Activated CD4-positive, alpha-beta T cell treated with anti-CD3 and anti-CD28 coated beads, Interleukin-2, amount 50 U/mL, for 16 hours (primary cell): ENCODE data around the gene UBXN7.
"Not testable (repeated sequence)": the region's sequence is repeated elsewhere in the genome, so short reads cannot be mapped to it uniquely, and the experiment has no call there.

Experiments
- DNase-seq: peaks from one replicate; pipeline ENCODE4 v3.0.0-alpha.2; 2020

Gene UBXN7

DNA sequence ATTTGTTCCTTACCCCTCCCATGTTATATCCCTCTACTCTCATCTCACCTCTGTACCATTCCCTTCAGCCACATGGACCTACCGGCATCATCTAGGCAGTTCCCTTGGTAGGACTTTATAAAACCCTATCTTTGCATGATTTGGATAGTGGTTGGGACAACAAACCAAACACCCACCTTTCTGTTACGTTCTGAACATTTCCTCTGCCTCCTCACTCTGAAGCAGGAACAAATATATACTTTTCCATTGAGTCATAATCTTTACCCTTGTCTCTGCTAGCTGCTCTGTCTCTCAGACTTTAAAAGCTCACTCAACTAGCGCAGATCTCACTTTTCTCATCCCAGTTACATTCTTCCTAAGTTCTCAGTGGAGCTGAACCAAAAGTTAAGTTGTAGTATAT, 17.8 kb downstream of the UBXN7 start:
- no peak for DNase-seq

- DNase-seq, result no peak
Measured at GRCh38 chr3:196412704-196413103, 19.5 kb downstream of the UBXN7 start.

- DNase-seq, result no peak
Measured at GRCh38 chr3:196409409-196409808, 22.8 kb downstream of the UBXN7 start.

DNA sequence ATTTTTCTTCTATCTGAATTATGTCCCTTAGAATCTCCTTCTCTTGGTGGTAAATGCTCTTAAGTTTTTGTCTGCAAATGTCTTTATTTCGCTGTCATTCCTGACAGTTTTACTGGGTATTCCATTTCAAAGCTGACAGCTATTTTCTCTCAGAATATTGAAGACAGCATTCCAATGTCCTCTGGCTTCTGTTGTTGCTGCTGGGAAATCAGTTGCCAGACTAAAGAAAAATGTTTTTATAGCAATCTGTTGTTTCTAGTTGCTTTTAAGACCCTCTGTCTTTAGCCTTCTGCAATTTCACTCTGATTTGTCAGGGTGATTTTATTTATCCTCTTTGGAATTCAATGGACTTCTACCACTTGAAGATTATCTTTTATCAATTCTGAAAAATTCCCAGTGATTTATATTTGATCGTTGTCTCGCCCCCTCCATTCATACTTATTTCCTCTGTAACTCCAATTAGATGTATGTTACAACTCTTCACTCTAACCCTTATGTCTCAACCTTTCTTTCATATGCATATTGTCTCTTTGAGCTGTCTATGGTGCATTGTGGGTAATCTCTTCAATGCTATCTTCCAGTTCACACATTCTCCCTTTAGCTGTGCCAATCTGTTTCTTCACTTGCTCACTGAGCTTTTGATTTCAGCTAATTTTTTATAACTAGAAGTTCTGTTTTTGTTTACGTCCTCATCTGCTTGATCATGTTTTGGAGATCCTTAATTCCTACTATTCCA, 23.5 kb downstream of the UBXN7 start:
- DNase-seq, result no peak

DNA sequence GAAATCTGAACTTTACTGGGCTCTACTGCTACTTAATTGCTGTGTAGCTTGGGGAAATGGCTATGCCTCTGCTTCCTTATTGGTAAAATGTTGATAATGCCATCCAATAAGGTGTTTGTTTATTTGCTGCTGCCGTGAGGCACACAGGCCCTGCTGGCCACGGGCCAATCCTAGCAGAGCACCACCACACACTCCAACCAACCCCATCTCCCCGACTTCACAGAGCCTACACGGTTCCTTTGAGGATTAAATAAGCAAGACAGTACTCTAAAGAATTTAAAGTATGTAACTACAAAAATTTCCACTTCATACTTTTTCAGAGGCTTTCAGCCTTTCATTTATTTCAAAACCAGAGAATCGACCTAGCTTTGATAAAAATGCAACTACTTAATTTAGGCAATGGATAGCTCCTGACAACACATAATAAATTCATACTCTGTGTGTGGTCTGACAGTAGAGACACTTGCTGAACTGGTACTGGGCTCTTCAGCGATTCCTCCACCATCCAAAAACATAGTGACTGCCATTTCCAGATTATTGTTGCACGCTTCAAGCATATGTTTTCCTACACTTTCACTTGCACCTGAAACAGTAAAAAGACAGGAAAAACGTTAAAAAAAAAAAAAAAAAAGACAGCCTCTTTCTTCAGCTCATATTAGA, 25.3 kb downstream of the UBXN7 start:
- DNase-seq, result no peak

DNA sequence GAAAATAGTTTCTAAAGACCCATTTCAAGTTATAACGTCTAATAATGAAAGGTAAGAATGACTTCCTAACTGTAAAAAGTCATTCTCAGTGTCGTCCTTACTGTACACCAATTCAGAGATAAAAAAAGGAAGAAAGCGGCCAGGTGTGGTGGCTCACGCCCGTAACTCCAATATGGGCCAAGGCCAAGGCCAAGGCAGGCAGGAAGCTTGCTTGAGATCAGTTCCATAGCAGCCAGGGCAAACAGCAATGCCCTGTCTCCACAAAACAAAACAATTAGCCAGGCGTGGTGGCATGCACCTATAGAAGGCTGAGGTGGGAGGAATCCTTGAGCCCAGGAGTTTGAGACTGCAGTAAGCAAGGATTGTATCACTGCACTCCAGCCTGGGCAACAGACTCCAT, 31.9 kb downstream of the UBXN7 start:
- DNase-seq, result no peak

- no peak for DNase-seq
Measured at GRCh38 chr3:196399485-196399945, 32.7 kb downstream of the UBXN7 start.

DNA sequence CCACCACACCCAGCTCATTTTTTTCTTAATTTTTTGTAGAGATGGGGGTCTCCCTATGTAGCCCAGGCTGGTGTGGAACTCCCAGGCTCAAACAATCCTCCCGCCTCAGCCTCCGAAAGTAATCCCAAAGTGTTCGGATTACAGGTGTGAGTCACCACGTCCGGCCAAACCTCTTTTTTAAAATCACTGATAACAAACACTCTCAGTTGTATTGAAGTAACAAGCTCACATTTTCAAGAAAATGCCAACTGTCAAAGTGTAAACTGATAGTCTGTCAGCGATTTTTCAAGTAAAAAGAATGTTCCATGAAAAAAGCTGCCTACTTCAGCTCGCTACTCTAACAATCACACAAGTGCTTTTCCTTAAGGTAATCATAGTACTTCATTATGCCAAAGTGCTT, 33.4 kb downstream of the UBXN7 start:
- no peak for DNase-seq

- no peak for DNase-seq
Measured at GRCh38 chr3:196397941-196398340, 34.3 kb downstream of the UBXN7 start.

DNA sequence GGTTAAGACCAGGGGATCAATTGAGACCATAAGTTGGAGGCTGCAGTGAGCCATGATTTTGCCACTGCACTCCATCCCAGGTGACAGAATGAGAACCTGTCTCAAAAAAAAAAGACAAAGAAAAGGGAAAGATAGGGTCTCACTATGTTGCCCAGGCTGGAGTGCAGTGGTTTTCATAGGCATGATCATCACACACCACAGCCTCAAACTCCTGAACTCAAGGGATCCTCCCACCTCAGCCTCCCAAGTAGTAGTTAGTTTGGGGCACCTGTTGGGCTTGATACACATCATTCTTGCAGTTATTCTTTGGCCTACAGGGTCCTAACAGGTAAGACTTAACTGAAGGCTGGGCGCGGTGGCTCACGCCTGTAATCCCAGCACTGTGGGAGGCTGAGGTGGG, 42.1 kb downstream of the UBXN7 start:
- no peak for DNase-seq

DNA sequence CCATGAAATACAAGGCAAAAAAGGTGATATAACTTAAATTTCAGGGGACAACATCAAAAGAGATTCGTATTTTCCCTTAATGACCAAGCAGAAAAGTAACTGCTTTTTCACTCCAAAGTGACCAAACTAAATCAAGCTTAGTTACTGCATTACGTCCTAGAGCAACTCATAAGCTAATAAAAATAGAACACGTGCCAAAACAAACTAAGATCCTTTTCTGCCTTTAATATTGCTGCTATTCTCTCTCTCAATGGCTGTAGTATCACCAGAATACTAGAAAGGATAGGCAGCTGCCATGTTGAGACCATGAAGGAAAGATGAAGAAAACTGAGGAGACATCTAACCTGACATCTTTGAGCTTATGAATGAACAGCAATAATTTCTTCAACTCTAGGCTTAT, 43.3 kb downstream of the UBXN7 start:
- DNase-seq, result no peak

DNA sequence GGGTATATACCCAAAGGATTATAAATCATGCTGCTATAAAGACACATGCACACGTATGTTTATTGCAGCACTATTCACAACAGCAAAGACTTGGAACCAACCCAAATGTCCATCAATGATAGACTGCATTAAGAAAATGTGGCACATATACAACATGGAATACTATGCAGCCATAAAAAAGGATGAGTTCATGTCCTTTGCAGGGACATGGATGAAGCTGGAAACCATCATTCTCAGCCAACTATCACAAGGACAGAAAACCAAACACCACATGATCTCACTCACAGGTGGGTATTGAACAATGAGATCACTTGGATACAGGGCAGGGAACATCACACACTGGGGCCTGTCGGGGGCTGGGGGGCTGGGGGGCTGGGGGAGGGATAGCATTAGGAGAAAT, 44.3 kb downstream of the UBXN7 start:
- DNase-seq, result not testable (repeated sequence)

- not testable (repeated sequence) for DNase-seq
Measured at GRCh38 chr3:196386797-196387196, 45.4 kb downstream of the UBXN7 start.

DNA sequence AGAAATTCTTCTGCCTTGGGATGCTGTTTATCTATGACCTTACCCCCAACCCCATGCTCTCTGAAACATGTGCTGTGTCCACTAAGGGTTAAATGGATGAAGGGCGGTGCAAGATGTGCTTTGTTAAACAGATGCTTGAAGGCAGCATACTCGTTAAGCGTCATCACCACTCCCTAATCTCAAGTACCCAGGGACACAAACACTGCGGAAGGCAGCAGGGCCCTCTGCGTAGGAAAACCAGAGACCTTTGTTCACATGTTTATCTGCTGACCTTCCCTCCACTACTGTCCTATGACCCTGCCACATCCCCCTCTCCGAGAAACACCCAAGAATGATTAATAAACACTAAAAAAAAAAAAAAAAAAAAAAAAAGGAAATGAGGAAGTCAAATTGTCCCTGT, 46.2 kb downstream of the UBXN7 start:
- not testable (repeated sequence) for DNase-seq

DNA sequence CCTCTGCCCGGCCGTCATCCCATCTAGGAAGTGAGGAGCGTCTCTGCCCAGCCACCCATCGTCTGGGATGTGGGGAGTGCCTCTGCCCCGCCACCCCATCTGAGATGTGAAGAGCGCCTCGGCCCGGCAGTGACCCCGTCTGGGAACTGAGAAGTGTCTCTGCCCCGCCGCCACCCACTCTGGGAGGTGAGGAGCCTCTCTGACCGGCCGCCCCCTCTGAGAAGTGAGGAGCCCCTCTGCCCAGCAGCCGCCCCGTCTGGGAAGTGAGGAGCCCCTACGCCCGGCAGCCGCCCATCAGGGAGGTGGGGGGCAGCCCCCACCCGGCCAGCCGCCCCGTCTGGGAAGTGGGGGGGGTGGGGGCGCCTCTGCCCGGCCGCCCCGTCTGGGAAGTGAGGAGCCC, 46.8 kb downstream of the UBXN7 start:
- DNase-seq, result not testable (repeated sequence)

DNA sequence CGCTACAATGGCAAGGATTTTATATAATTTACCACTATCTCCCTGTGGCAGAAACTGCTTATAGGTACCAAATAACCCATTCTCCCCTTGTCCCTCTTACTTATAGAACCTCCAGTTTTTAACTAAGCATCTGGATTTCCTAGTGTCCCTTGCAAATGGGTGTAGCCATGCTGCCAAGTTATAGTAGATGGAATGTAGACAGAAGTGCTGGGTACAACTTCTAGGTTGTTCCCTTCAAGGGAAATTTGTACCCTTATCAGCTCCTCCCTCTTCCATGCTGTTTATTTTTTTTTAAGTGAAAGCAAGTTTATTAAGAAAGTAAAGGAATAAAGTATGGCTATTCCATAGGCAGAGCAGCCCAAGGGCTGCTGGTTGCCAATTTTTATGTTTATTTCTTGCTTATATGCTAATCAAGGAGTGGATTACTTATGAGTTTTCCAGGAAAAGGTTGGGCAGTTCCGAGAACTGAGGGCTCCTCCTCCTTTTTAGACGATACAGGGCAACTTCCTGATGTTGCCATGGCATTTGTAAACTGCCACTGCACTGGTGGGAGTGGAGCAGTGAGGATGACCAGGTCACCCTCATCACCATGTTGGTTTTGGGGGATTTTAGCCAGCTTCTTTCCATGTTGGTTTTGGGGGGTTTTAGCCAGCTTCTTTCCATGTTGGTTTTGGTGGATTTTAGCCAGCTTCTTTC, 53.9 kb downstream of the UBXN7 start:
- DNase-seq, result peak; percentile 22

- DNase-seq, result no peak
Measured at GRCh38 chr3:196377321-196377720, 54.9 kb downstream of the UBXN7 start.

DNA sequence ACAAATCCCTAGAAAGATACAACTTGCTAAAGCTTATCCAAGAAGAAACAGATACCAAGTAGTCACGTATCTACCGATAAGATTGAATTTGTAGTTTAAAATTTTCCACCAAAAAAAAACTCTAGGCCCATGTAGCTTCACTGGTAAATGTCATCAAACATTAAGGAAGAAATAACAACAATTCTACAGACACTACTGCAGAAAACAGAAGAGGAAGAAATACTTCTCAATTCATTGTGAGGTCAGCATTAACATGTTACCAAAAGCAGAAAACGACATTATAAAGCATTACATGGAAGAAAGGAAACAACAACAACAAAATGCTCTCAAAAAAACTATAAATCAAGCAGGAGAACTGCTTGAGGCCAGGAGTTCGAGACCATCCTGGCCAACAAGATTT, 66.5 kb downstream of the UBXN7 start:
- no peak for DNase-seq

- no peak for DNase-seq
Measured at GRCh38 chr3:196360586-196360985, 71.6 kb downstream of the UBXN7 start.

GRCh38 chr3:196358540-196358939, 73.7 kb downstream of the UBXN7 start:
- not testable (repeated sequence) for DNase-seq

- DNase-seq, result no peak
Measured at GRCh38 chr3:196357905-196358304, 74.3 kb downstream of the UBXN7 start.

DNA sequence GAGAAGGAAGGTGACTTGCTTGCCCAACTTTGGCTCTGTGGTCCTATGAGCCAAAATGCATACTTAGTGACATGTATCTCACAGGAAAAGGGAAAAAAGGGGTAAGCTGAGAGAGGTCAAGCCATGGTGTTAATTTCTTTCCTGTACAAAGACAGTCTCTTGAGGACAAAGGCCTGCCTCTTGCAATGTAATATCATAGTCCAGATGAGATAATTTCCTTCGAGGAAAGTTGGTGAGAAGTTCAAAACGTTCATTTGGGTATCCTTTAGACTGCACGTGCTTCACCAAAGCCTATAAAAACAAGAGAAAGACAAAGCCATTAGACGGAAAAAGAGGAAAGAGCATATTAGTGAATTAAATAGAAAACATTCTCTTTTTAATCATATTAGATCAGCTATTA, 75.7 kb downstream of the UBXN7 start:
- DNase-seq, result no peak

- DNase-seq, result no peak
Measured at GRCh38 chr3:196355668-196356067, 76.6 kb downstream of the UBXN7 start.

DNA sequence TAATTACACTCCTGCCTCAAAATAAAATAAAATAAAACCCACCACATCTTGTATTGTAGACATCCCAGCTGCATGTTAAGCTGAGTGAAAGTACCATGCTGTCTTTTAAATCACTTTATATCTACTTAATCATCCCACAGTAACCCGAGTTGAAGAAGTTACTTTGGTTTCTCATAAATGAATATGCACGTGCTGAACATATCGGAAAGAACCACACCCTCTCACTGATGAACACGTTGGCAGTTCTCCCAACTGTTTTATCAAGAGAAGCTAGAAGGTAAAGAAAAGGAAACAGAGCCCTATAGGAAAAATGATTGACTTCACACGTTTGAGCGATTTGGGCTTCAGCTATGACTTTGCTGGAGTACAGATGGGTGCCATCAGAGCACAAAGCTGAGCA, 78.1 kb downstream of the UBXN7 start:
- no peak for DNase-seq
